ENCODE measurements around the gene TECTA. TPM values are rescaled to one million over a fixed set of nuclear protein-coding genes. Genes with fewer than 3 reads are reported as not detected.

TECTA gene
- total and polyA plus RNA-seq, 2 of the 8 experiments (the other 6 are each of a cell fraction or from before 2014, with no cell fraction given), result 0.59 to 1.0 TPM

DNA sequence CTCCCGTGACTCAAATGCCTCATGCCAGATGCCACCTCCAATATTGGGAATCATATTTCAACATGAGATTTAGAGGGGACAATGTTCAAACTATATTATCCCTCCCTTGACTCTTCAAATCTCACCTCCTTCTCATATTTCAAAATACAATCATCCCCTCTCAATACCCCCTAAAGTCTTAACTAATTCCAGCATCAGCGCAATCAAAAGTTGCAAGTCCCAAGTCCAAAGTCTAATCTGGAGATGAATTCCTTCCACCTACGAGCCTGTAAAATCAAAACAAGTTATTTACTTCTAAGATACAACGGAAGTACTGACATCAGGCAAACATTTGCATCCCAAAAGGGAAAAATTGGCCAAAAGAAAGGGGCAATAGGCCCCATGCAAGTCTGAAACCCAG is 124.3 kb downstream of the TECTA start:
- H4K8ac ChIP-seq (ENCODE audit: extremely low read depth, insufficient read depth, low read length), result no peak overlapping the region
- no peaks in the 10 kb centered on the region for H3K79me1 ChIP-seq (ENCODE audit: low read depth, low read length)
- no peak overlapping the region for H3K18ac ChIP-seq (ENCODE audit: extremely low read depth, low read length)
- H4K91ac ChIP-seq (replicated peaks; ENCODE audit: insufficient read length, low read length), result no peak overlapping the region
- H3K23me2 ChIP-seq (ENCODE audit: low read depth, low read length), result no peaks in the 10 kb centered on the region
- H2BK120ac ChIP-seq (replicated peaks; ENCODE audit: low read depth, low read length), result no peak overlapping the region
- H3K23ac ChIP-seq (ENCODE audit: insufficient read length), result no peak overlapping the region
- H3K9me3 ChIP-seq (ENCODE audit: insufficient read depth in 2 of 2, low read depth in 1 of 2, low read length in 1 of 2), result peaks cover 13 to 19% of the 10 kb centered on the region in 2 experiments
- H3K4ac ChIP-seq (replicated peaks; ENCODE audit: insufficient read length, low read depth, low read length), result no peak overlapping the region
- H3K4me2 ChIP-seq (ENCODE audit: insufficient read depth in 1 of 2, low read depth in 2 of 2, low read length in 2 of 2), result no peak overlapping the region
- H3K36me3 ChIP-seq (ENCODE audit: control insufficient read depth in 2 of 4, insufficient read depth in 4 of 4, low read length in 3 of 4), result no peaks in the 10 kb centered on the region
- FAIRE-seq (no peak), DNase-seq (ENCODE audit: low read depth in 1 of 2, low spot score in 2 of 2) (no peak)
- H4K20me1 ChIP-seq (replicated peaks in 1 of 2; ENCODE audit: control insufficient read depth in 1 of 2, insufficient read depth in 2 of 2, low read length in 2 of 2), result no peaks in the 10 kb centered on the region
- H2BK5ac ChIP-seq (ENCODE audit: low read depth, low read length), result no peak overlapping the region
- H3K79me2 ChIP-seq (ENCODE audit: control insufficient read depth in 1 of 2, insufficient read depth in 2 of 2, low read length in 2 of 2), result no peaks in the 10 kb centered on the region
- H3K4me3 ChIP-seq (ENCODE audit: extremely low read depth in 1 of 4, insufficient read depth in 2 of 4, low read depth in 3 of 4, low read length in 4 of 4), result no peak overlapping the region
- no peak overlapping the region for H2BK12ac ChIP-seq (ENCODE audit: low read depth, low read length)
- H3K27me3 ChIP-seq (replicated peaks in 1 of 4; ENCODE audit: control insufficient read depth in 3 of 4, extremely low read depth in 1 of 4, insufficient read depth in 3 of 4, low read length in 3 of 4), result no peaks in the 10 kb centered on the region
- H3K4me1 ChIP-seq (replicated peaks in 1 of 4; ENCODE audit: control insufficient read depth in 3 of 4, insufficient read depth in 4 of 4, low read length in 3 of 4), result no peaks in the 10 kb centered on the region
- H4K5ac ChIP-seq (ENCODE audit: insufficient read length, low read depth, low read length), result no peak overlapping the region
- CTCF ChIA-PET (ENCODE audit: partially characterized antibody), result no interaction called here
- TF ChIP-seq SIRT6 (IDR thresholded peaks at IDR 0.05; ENCODE audit: low read length) (no peak), SRF (IDR thresholded peaks at IDR 0.05; ENCODE audit: low read depth, low read length) (no peak), POLR2A (IDR thresholded peaks at IDR 0.05; ENCODE audit: control extremely low read depth in 1 of 2, low read depth in 2 of 2, low read length in 2 of 2) (no peak), JUN (IDR thresholded peaks at IDR 0.05; ENCODE audit: low read depth, low read length) (no peak), CBX8 (IDR thresholded peaks at IDR 0.05; ENCODE audit: borderline replicate concordance, low read depth, low read length) (no peak), YY1 (IDR thresholded peaks at IDR 0.05; ENCODE audit: low read depth, low read length) (no peak), POLR2AphosphoS5 (IDR thresholded peaks at IDR 0.05; ENCODE audit: low read depth, low read length) (no peak), CEBPB (IDR thresholded peaks at IDR 0.05; ENCODE audit: low read depth, low read length) (no peak), KDM4A (IDR thresholded peaks at IDR 0.05; ENCODE audit: low read depth, low read length, severe bottlenecking) (no peak)
- TF ChIP-seq, protein P1, sequence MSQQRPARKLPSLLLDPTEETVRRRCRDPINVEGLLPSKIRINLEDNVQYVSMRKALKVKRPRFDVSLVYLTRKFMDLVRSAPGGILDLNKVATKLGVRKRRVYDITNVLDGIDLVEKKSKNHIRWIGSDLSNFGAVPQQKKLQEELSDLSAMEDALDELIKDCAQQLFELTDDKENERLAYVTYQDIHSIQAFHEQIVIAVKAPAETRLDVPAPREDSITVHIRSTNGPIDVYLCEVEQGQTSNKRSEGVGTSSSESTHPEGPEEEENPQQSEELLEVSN (IDR thresholded peaks at IDR 0.05), result no peak
- H3K9ac ChIP-seq (replicated peaks in 1 of 4; ENCODE audit: extremely low read depth in 1 of 4, low read depth in 3 of 4, low read length in 3 of 4), result no peak overlapping the region
- H2BK20ac ChIP-seq (ENCODE audit: low read length), result no peak overlapping the region
- 91% methylated on average over 4 of the region's 4 CpGs; no CpG with 5 or more reads in 1 of the 2 experiments for WGBS, 2 experiments (ENCODE audit: extremely low coverage in 1 of 2, insufficient coverage in 1 of 2, insufficient read length in 1 of 2, insufficient replicate concordance in 2 of 2, low coverage in 1 of 2, low lambda C conversion rate in 2 of 2, missing lambda C conversion rate in 1 of 2)
- no peak overlapping the region for H3K56ac ChIP-seq (replicated peaks; ENCODE audit: insufficient read length, low read depth, low read length)
- no peak overlapping the region for H2AFZ ChIP-seq (ENCODE audit: low read length)
- no peak overlapping the region for H2AK5ac ChIP-seq (ENCODE audit: low read depth, low read length)
- H3K27ac ChIP-seq (ENCODE audit: low read depth, low read length), result no peak overlapping the region
- no peak overlapping the region for H3K14ac ChIP-seq (ENCODE audit: insufficient read length)
- POLR2A ChIA-PET (ENCODE audit: partially characterized antibody), result no interaction called here
- no peak overlapping the region for H2BK15ac ChIP-seq (ENCODE audit: low read length)

Data from H1 (cell line).